Activated CD4-positive, CD25-positive, alpha-beta regulatory T cell treated with anti-CD3 and anti-CD28 coated beads, Interleukin-2, amount 50 U/mL, for 24 hours (primary cell): ENCODE data around the gene ZNF622.
"Not testable (repeated sequence)": the region's sequence is repeated elsewhere in the genome, so short reads cannot be mapped to it uniquely, and the experiment has no call there.

Experiments used
- ATAC-seq, 2 donors: fragments of 150-1000 bp; cut with Tn5 transposase; one replicate each; pipeline ENCODE4 v1.10.0; 2021; ENCODE audit warnings: mild to moderate bottlenecking in 1 of 2, moderate library complexity in 1 of 2

Gene ZNF622

GRCh38 chr5:16480144-16480543 is 14.5 kb upstream of the ZNF622 start:
- no peak for ATAC-seq

- ATAC-seq, result no peak
Observed at GRCh38 chr5:16477541-16477940, 11.9 kb upstream of the ZNF622 start.

GRCh38 chr5:16476417-16476816 is 10.8 kb upstream of the ZNF622 start:
- ATAC-seq, result not testable (repeated sequence)

- no peak for ATAC-seq
Observed at GRCh38 chr5:16471387-16471786, 5.8 kb upstream of the ZNF622 start.

GRCh38 chr5:16467363-16468219 is 2.0 kb upstream of the ZNF622 start:
- peak; percentile 79 to 83 for ATAC-seq

- no peak for ATAC-seq
Observed at GRCh38 chr5:16464664-16465543, 696 bp downstream of the ZNF622 start.

- no peak for ATAC-seq
Observed at GRCh38 chr5:16464231-16464630, 1.4 kb downstream of the ZNF622 start.

- ATAC-seq, result no peak
Observed at GRCh38 chr5:16461782-16462181, 3.8 kb downstream of the ZNF622 start.

- no peak for ATAC-seq
Observed at GRCh38 chr5:16461026-16461425, 4.6 kb downstream of the ZNF622 start.

GRCh38 chr5:16459451-16459850 is 6.1 kb downstream of the ZNF622 start:
- peak in 1 of 2 donors; percentile 30 for ATAC-seq

GRCh38 chr5:16457853-16458252 is 7.7 kb downstream of the ZNF622 start:
- peak in 1 of 2 donors; percentile 30 for ATAC-seq

GRCh38 chr5:16457451-16457850 is 8.1 kb downstream of the ZNF622 start:
- no peak for ATAC-seq

GRCh38 chr5:16456103-16456832 is 9.3 kb downstream of the ZNF622 start:
- peak; percentile 67 to 87 for ATAC-seq

GRCh38 chr5:16455668-16456067 is 9.9 kb downstream of the ZNF622 start:
- no peak for ATAC-seq

- no peak for ATAC-seq
Observed at GRCh38 chr5:16454686-16455085, 10.9 kb downstream of the ZNF622 start.

- ATAC-seq, result no peak
Observed at GRCh38 chr5:16453609-16454008, 12.0 kb downstream of the ZNF622 start.

GRCh38 chr5:16450163-16450562 is 15.4 kb downstream of the ZNF622 start:
- ATAC-seq, result no peak

GRCh38 chr5:16446993-16447392 is 18.6 kb downstream of the ZNF622 start:
- ATAC-seq, result no peak

- no peak for ATAC-seq
Observed at GRCh38 chr5:16437977-16438376, 27.6 kb downstream of the ZNF622 start.

- not testable (repeated sequence) for ATAC-seq
Observed at GRCh38 chr5:16436065-16436682, 29.4 kb downstream of the ZNF622 start.

GRCh38 chr5:16431490-16431889 is 34.1 kb downstream of the ZNF622 start:
- ATAC-seq, result no peak

- no peak for ATAC-seq
Observed at GRCh38 chr5:16430349-16431089, 35.1 kb downstream of the ZNF622 start.
